Pancreas (tissue), 10 donors: ENCODE results near the gene RNASE9. TPM values are rescaled to one million over a fixed set of nuclear protein-coding genes. Genes with fewer than 3 reads are reported as not detected.

Experiments
- ATAC-seq, 4 donors: fragments of 200-7000 bp; cut with Tn5 transposase; one replicate each; pipeline versions ENCODE4 v1.8.0 to v1.9.1; 2020; ENCODE audit warnings: mild to moderate bottlenecking in 4 of 4, moderate library complexity in 4 of 4
- DNase-seq, 6 donors: peaks; one replicate each; pipeline ENCODE4 v3.0.0-alpha.2; 2020
- FAIRE-seq: peaks from 2 replicates; lab custom pipeline; 2012; peaks lifted over from hg19 to GRCh38; lab: Jason Lieb, UNC
- H3K27ac ChIP-seq, 4 donors: fragments of 200-600 bp; sonication (generic); 1 replicate in 3 of 4; 2 replicates in 1 of 4; pipeline versions ENCODE4 v1.5.0 to v1.8.0; 2020
- H3K27me3 ChIP-seq, 4 donors: fragments of 200-600 bp; one replicate each; pipeline ENCODE4 v1.8.0; 2021
- H3K36me3 ChIP-seq, 3 donors: fragments of 200-600 bp; sonication (generic) in 1 of 3; one replicate each; pipeline versions ENCODE4 v1.5.0 to v1.8.0; 2020 to 2021
- H3K4me1 ChIP-seq, 3 donors: fragments of 200-600 bp; one replicate each; pipeline ENCODE4 v1.8.0; 2021
- H3K4me3 ChIP-seq, 4 donors: fragments of 200-600 bp; sonication (generic) in 2 of 4; one replicate each; pipeline versions ENCODE4 v1.5.0 to v1.8.0; 2020 to 2021
- H3K9me3 ChIP-seq, 4 donors: fragments of 200-600 bp; one replicate each; pipeline ENCODE4 v1.8.0; 2021
- CTCF ChIP-seq, 4 donors: fragments of 200-600 bp; sonication (generic) in 3 of 4; IDR thresholded peaks; one replicate each; pipeline versions ENCODE4 v1.5.0 to v1.8.0; 2021; ENCODE audit warnings: antibody characterized with exemption in 4 of 4
- WGBS, 2 donors: extraction: QIAGEN DNeasy Blood & Tissue Kit; methylation state at CpG; one replicate each; pipeline ENCODE4 v1.1.7; 2013; 5-methylcytosine and 5-hydroxymethylcytosine counted together
- intact Hi-C, 3 donors: fragments of 100-400 bp; cut with DNase I; formaldehyde crosslinking; loops; one replicate each; pipeline versions ENCODE4 v1.11.1 to v1.14.2; 2022
- polyA plus RNA-seq, 2 donors: library from polyadenylated mRNA; stranded (reverse); fragments of 200-250 nt; gene quantifications; one replicate each; pipeline ENCODE4 v1.2.3, GENCODE V29; 2013
- total RNA-seq, 6 donors: library from RNA; stranded (reverse); fragmentation: NEBNext Ultra II Directional in 4 of 6; extraction: Animal tissue kit (Norgen Biotek cat#: 25700) in 4 of 6; gene quantifications; one replicate each; pipeline versions ENCODE4 v1.2.1 to v1.2.4, GENCODE V29; 2021 to 2023
- donor health status: healthy with polysubstance abuse.
- donor health status: DM: no; HTN: no; CAD: no; lungs with moderate emphysema.
- donor health status: DM: no; HTN: no; CAD: no.
- donor health status: control.
- donor health status: control.
- donor health status: Bipolar disorder and iron deficiency.
- donor health status: DM: yes; HTN: yes; CAD: no.
- donor health status: DM: no; HTN: no; CAD: no.
- donor health status: DM: no; HTN: no; CAD: no.
- donor health status: DM: yes; HTN: yes; CAD: no.

The RNASE9 gene
- total and polyA plus RNA-seq, 8 donors: not detected

GRCh38 chr14:20530771-20531571 lies 29.9 kb downstream of the RNASE9 start:
- Histone ChIP-seq H3K4me1 (no peaks in the 10 kb centered on the region), H3K27me3 (peaks cover 0 to 3% (median 0%) of the 10 kb centered on the region in 4 donors), H3K9me3 (no peaks in the 10 kb centered on the region), H3K4me3 (no peak overlapping the region), H3K36me3 (no peaks in the 10 kb centered on the region), H3K27ac (no peak overlapping the region)
- 16 to 20% methylated on average over 8 of the region's 8 CpGs for WGBS, 2 donors
- peak in 3 of 4 donors; percentile 9 to 44 (median 21) for TF ChIP-seq CTCF (IDR thresholded peaks at IDR 0.05)
- no peak for FAIRE-seq
- DNase-seq: peak in 5 of 6 donors; percentile 15 to 69 (median 33)
- intact Hi-C loops: no loop called here
- ATAC-seq: peak in 3 of 4 donors; percentile 58 to 70 (median 60)

GRCh38 chr14:20529806-20530205 lies 31.0 kb downstream of the RNASE9 start:
- 49 to 68% methylated on average over 3 of the region's 3 CpGs for WGBS, 2 donors
- Histone ChIP-seq H3K4me1 (no peaks in the 10 kb centered on the region), H3K27ac (no peak overlapping the region), H3K36me3 (no peaks in the 10 kb centered on the region), H3K27me3 (peaks cover 0 to 3% (median 0%) of the 10 kb centered on the region in 4 donors), H3K9me3 (no peaks in the 10 kb centered on the region), H3K4me3 (no peak overlapping the region)
- no peak for TF ChIP-seq CTCF (IDR thresholded peaks at IDR 0.05)
- ATAC-seq: no peak
- DNase-seq: no peak
- FAIRE-seq: no peak
- intact Hi-C loops: no loop called here

- WGBS, 2 donors: 80 to 82% methylated on average over 2 of the region's 2 CpGs
- no peak for TF ChIP-seq CTCF (IDR thresholded peaks at IDR 0.05)
- no peak overlapping the region for H3K4me3 ChIP-seq
- ATAC-seq: no peak
- no peaks in the 10 kb centered on the region for H3K36me3 ChIP-seq
- peaks cover 0 to 3% (median 0%) of the 10 kb centered on the region in 4 donors for H3K27me3 ChIP-seq
- DNase-seq: no peak
- no peaks in the 10 kb centered on the region for H3K9me3 ChIP-seq
- H3K4me1 ChIP-seq: no peaks in the 10 kb centered on the region
- no peak overlapping the region for H3K27ac ChIP-seq
- FAIRE-seq: no peak
- intact Hi-C loops: no loop called here
Observed at GRCh38 chr14:20524027-20524426, 36.8 kb downstream of the RNASE9 start.

- Histone ChIP-seq H3K27ac (no peak overlapping the region), H3K27me3 (peaks cover 0 to 3% (median 0%) of the 10 kb centered on the region in 4 donors), H3K9me3 (no peaks in the 10 kb centered on the region), H3K4me1 (no peaks in the 10 kb centered on the region), H3K36me3 (no peaks in the 10 kb centered on the region), H3K4me3 (no peak overlapping the region)
- intact Hi-C loops: no loop called here
- no peak for ATAC-seq
- FAIRE-seq: no peak
- 49 to 62% methylated on average over 1 of the region's 1 CpG for WGBS, 2 donors
- TF ChIP-seq CTCF (IDR thresholded peaks at IDR 0.05): no peak
- DNase-seq: no peak
Observed at GRCh38 chr14:20522332-20522731, 38.5 kb downstream of the RNASE9 start.

GRCh38 chr14:20516921-20517320 lies 43.9 kb downstream of the RNASE9 start:
- intact Hi-C loops: no loop called here
- ATAC-seq: no peak
- WGBS, 2 donors: 73 to 74% methylated on average over 4 of the region's 4 CpGs
- no peaks in the 10 kb centered on the region for H3K9me3 ChIP-seq
- no peaks in the 10 kb centered on the region for H3K4me1 ChIP-seq
- H3K27ac ChIP-seq: no peak overlapping the region
- no peaks in the 10 kb centered on the region for H3K27me3 ChIP-seq
- no peak for TF ChIP-seq CTCF (IDR thresholded peaks at IDR 0.05)
- no peak for FAIRE-seq
- no peak for DNase-seq
- H3K4me3 ChIP-seq: no peak overlapping the region
- no peaks in the 10 kb centered on the region for H3K36me3 ChIP-seq
